Epidermal melanocyte (primary cell): Measurements from ENCODE around the gene ZEB2.

Experiments
- DNase-seq: peaks from one replicate; pipeline ENCODE4 v3.0.0; 2011; ENCODE audit warnings: low spot score; ENCODE audit not compliant: insufficient read length

The ZEB2 gene

GRCh38 chr2:144426355-144426754 lies 93.6 kb downstream of the ZEB2 start:
- DNase-seq = no peak

- DNase-seq = no peak
Observed at GRCh38 chr2:144424559-144425240, 95.2 kb downstream of the ZEB2 start.

GRCh38 chr2:144421606-144422510 lies 98.1 kb downstream of the ZEB2 start:
- no peak for DNase-seq

- no peak for DNase-seq
Observed at GRCh38 chr2:144419218-144419617, 100.7 kb downstream of the ZEB2 start.

- no peak for DNase-seq
Observed at GRCh38 chr2:144415386-144415785, 104.5 kb downstream of the ZEB2 start.

- DNase-seq = no peak
Observed at GRCh38 chr2:144414324-144414845, 105.5 kb downstream of the ZEB2 start.

GRCh38 chr2:144412709-144413108 lies 107.2 kb downstream of the ZEB2 start:
- no peak for DNase-seq

- no peak for DNase-seq
Observed at GRCh38 chr2:144411473-144411872, 108.4 kb downstream of the ZEB2 start.

GRCh38 chr2:144409241-144409640 lies 110.7 kb downstream of the ZEB2 start:
- no peak for DNase-seq

GRCh38 chr2:144407262-144407661 lies 112.7 kb downstream of the ZEB2 start:
- DNase-seq = no peak

- DNase-seq = no peak
Observed at GRCh38 chr2:144405982-144406788, 113.7 kb downstream of the ZEB2 start.

GRCh38 chr2:144405321-144405720 lies 114.6 kb downstream of the ZEB2 start:
- no peak for DNase-seq

GRCh38 chr2:144404586-144405314 lies 115.2 kb downstream of the ZEB2 start:
- no peak for DNase-seq

GRCh38 chr2:144403933-144404332 lies 116.0 kb downstream of the ZEB2 start:
- DNase-seq = no peak

- DNase-seq = no peak
Observed at GRCh38 chr2:144402251-144402650, 117.7 kb downstream of the ZEB2 start.

- no peak for DNase-seq
Observed at GRCh38 chr2:144401036-144401435, 118.9 kb downstream of the ZEB2 start.

- no peak for DNase-seq
Observed at GRCh38 chr2:144396318-144396717, 123.6 kb downstream of the ZEB2 start.

GRCh38 chr2:144390424-144391020 lies 129.4 kb downstream of the ZEB2 start:
- no peak for DNase-seq

GRCh38 chr2:144389930-144390311 lies 130.0 kb downstream of the ZEB2 start:
- no peak for DNase-seq

GRCh38 chr2:144389151-144389929 lies 130.6 kb downstream of the ZEB2 start:
- no peak for DNase-seq
